HCT116 (cell line): ENCODE data around the gene RNF166.

Source experiments
- CTCF ChIP-seq, 3 experiments: fragments of 200-600 bp in 1 of 3; sonication (generic) in 1 of 3; IDR thresholded peaks in 2 of 3; conservative IDR thresholded peaks in 1 of 3; 2 replicates each; pipeline ENCODE4 v1.5.1; 2012 to 2017; ENCODE audit warnings: low read depth in 2 of 3, low read length in 2 of 3, antibody characterized with exemption in 1 of 3, borderline replicate concordance in 1 of 3, control low read depth in 1 of 3, mild to moderate bottlenecking in 1 of 3, mixed read lengths in 1 of 3, mixed run types in 1 of 3, moderate library complexity in 1 of 3; ENCODE audit not compliant: insufficient read depth in 1 of 3
- EZH2 ChIP-seq: fragments of 200-600 bp; sonication (generic); IDR thresholded peaks from 2 replicates; pipeline ENCODE4 v1.6.1; 2017; ENCODE audit warnings: antibody characterized with exemption, mixed run types
- POLR2A ChIP-seq: IDR thresholded peaks from 2 replicates; pipeline ENCODE4 v1.7.0; 2011; ENCODE audit warnings: borderline replicate concordance; ENCODE audit not compliant: insufficient read depth, insufficient read length; ENCODE audit errors: extremely low read depth
- POLR2AphosphoS5 ChIP-seq: IDR thresholded peaks from 2 replicates; pipeline ENCODE4 v1.6.1; 2011; ENCODE audit warnings: mild to moderate bottlenecking, low read depth, low read length, moderate library complexity
- TCF7L2 ChIP-seq: IDR thresholded peaks from 2 replicates; pipeline ENCODE4 v1.7.0; 2011; ENCODE audit warnings: borderline replicate concordance, inconsistent platforms; ENCODE audit not compliant: insufficient read depth, insufficient read length; ENCODE audit errors: extremely low read depth
- ZBTB33 ChIP-seq: IDR thresholded peaks from 2 replicates; pipeline ENCODE4 v1.6.1; 2011; ENCODE audit warnings: mild to moderate bottlenecking, low read length, moderate library complexity; ENCODE audit not compliant: insufficient replicate concordance; ENCODE audit errors: extremely low read depth
- TF ChIP-seq, protein P1 (sequence below): IDR thresholded peaks from 2 replicates; pipeline ENCODE4 v1.6.1; 2012

DNA sequence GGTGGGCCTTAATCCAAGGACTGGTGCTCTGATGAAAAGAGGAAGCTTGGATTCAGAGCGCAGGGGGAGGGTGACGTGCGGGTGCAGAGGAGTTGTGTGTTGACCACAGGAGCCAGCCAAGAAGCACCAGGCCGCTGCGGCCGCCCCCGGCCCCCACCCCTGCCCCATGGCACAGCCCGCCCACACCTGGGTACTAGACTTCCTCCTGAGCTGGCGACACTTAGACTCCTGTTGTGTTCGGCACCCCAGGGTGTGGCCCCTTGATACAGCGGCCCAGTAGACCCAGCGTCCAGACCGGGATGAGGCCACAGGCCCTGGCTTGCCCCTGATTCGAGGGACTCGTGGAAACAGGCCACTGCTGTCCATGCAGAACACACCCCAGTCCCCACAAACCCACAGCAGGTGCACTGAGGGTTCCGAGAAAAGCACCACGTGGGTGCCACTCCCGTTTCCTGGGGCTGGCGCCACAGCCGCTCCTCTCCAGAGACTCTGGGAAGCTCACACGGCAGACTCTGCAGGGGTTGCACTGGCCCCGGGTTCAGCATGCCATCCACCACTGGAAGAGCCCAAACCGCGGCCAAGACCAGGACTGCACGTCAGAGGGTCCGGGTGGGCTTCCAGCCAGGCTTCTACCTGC is 14.2 kb downstream of the RNF166 start:
- TF ChIP-seq, protein P1, sequence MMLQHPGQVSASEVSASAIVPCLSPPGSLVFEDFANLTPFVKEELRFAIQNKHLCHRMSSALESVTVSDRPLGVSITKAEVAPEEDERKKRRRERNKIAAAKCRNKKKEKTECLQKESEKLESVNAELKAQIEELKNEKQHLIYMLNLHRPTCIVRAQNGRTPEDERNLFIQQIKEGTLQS: no peak
- no peak for TF ChIP-seq CTCF (IDR thresholded peaks at IDR 0.05 in 2 of 3, conservative IDR thresholded peaks at IDR 0.05 in 1 of 3; ENCODE audit: borderline replicate concordance in 1 of 3, insufficient read depth in 1 of 3, low read depth in 2 of 3, low read length in 2 of 3)
- TF ChIP-seq ZBTB33: no peak
- TF ChIP-seq EZH2: no peak
- TF ChIP-seq POLR2AphosphoS5: no peak
- TF ChIP-seq POLR2A: no peak
- TF ChIP-seq TCF7L2: no peak
